ENCODE data around the gene ABCC8. TPM values are rescaled to one million over a fixed set of nuclear protein-coding genes. Genes with fewer than 3 reads are reported as not detected.

Gene ABCC8
- total RNA-seq, 1 experiment from 2014 or later, result not detected

GRCh38 chr11:17393472-17393871, 83.2 kb downstream of the ABCC8 start:
- Mint-ChIP-seq H3K4me1 (ENCODE audit: low read depth, unreplicated experiment) (no peaks in the 10 kb centered on the region), H3K4me3 (ENCODE audit: unreplicated experiment) (no peak overlapping the region), H3K36me3 (ENCODE audit: insufficient read depth, unreplicated experiment) (peaks cover 4% of the 10 kb centered on the region), H3K9me3 (ENCODE audit: unreplicated experiment) (no peaks in the 10 kb centered on the region), H3K27me3 (ENCODE audit: insufficient read depth, unreplicated experiment) (peaks cover 5% of the 10 kb centered on the region), H3K27ac (ENCODE audit: unreplicated experiment) (no peak overlapping the region)
- ChIA-PET POLR2A (interaction anchor here (0.5 to 0.6 kb wide), 2 partner anchors 9 to 42 kb away, joined by 3 to 19 read pairs; partner anchors contain the start of gene NCR3LG1), CTCF (interaction anchor here (0.7 to 1.0 kb wide), 3 partner anchors 10 to 81 kb away, joined by 3 to 8 read pairs (median 3); no protein-coding TSS in a partner anchor)
- Histone ChIP-seq H3K9me3 (no peaks in the 10 kb centered on the region), H3K27me3 (replicated peaks; ENCODE audit: control insufficient read depth, insufficient read depth, low read length) (no peaks in the 10 kb centered on the region; the same call in 1 of the 2 replicates), H3K36me3 (ENCODE audit: control insufficient read depth, insufficient read depth, low read length) (no peaks in the 10 kb centered on the region), H3K4me3 (ENCODE audit: low read depth, low read length) (no peak overlapping the region), H3K4me1 (peaks cover 3% of the 10 kb centered on the region; the same call in 1 of the 2 replicates)
- intact Hi-C loops (cut with micrococcal nuclease; ENCODE audit: unreplicated experiment), result no loop called here
- TF ChIP-seq CTCF (IDR thresholded peaks at IDR 0.05; ENCODE audit: insufficient read depth in 1 of 2, low read depth in 1 of 2, low read length in 1 of 2, severe bottlenecking in 1 of 2, unreplicated experiment in 1 of 2), result no peak
- no peak for DNase-seq
- no TSS peak for BruUV-seq (replicated peaks)

- Histone ChIP-seq H3K4me1 (peaks cover 3% of the 10 kb centered on the region; the same call in 1 of the 2 replicates), H3K4me3 (ENCODE audit: low read depth, low read length) (no peak overlapping the region), H3K27me3 (replicated peaks; ENCODE audit: control insufficient read depth, insufficient read depth, low read length) (no peaks in the 10 kb centered on the region; the same call in 1 of the 2 replicates), H3K9me3 (no peaks in the 10 kb centered on the region), H3K36me3 (ENCODE audit: control insufficient read depth, insufficient read depth, low read length) (no peaks in the 10 kb centered on the region)
- no peak for DNase-seq
- ChIA-PET CTCF (interaction anchor here (0.6 to 1.0 kb wide), 2 partner anchors 80 kb away, joined by 3 read pairs; no protein-coding TSS in a partner anchor), POLR2A (no interaction called here)
- intact Hi-C loops (cut with micrococcal nuclease; ENCODE audit: unreplicated experiment), result no loop called here
- Mint-ChIP-seq H3K36me3 (ENCODE audit: insufficient read depth, unreplicated experiment) (peaks cover 4% of the 10 kb centered on the region), H3K9me3 (ENCODE audit: unreplicated experiment) (no peaks in the 10 kb centered on the region), H3K27ac (ENCODE audit: unreplicated experiment) (no peak overlapping the region), H3K27me3 (ENCODE audit: insufficient read depth, unreplicated experiment) (peaks cover 5% of the 10 kb centered on the region), H3K4me1 (ENCODE audit: low read depth, unreplicated experiment) (no peaks in the 10 kb centered on the region), H3K4me3 (ENCODE audit: unreplicated experiment) (no peak overlapping the region)
- TF ChIP-seq CTCF (IDR thresholded peaks at IDR 0.05; ENCODE audit: insufficient read depth in 1 of 2, low read depth in 1 of 2, low read length in 1 of 2, severe bottlenecking in 1 of 2, unreplicated experiment in 1 of 2), result no peak
- BruUV-seq (replicated peaks), result no TSS peak
These were observed 83.8 kb downstream of the ABCC8 start for GRCh38 chr11:17392872-17393271.

GRCh38 chr11:17391493-17392355, 84.9 kb downstream of the ABCC8 start:
- H3K36me3 ChIP-seq (ENCODE audit: control insufficient read depth, insufficient read depth, low read length), result no peaks in the 10 kb centered on the region
- POLR2A ChIA-PET, result no interaction called here
- H3K27me3 ChIP-seq (replicated peaks; ENCODE audit: control insufficient read depth, insufficient read depth, low read length), result no peaks in the 10 kb centered on the region; the same call in 1 of the 2 replicates
- H3K4me1 Mint-ChIP-seq (ENCODE audit: low read depth, unreplicated experiment), result no peaks in the 10 kb centered on the region
- no peak for TF ChIP-seq CTCF (IDR thresholded peaks at IDR 0.05; ENCODE audit: insufficient read depth in 1 of 2, low read depth in 1 of 2, low read length in 1 of 2, severe bottlenecking in 1 of 2, unreplicated experiment in 1 of 2)
- peak overlapping the region; percentile 18 for H3K4me3 Mint-ChIP-seq (ENCODE audit: unreplicated experiment)
- H3K27ac Mint-ChIP-seq (ENCODE audit: unreplicated experiment), result no peak overlapping the region
- H3K36me3 Mint-ChIP-seq (ENCODE audit: insufficient read depth, unreplicated experiment), result peaks cover 11% of the 10 kb centered on the region
- H3K4me1 ChIP-seq, result peaks cover 3% of the 10 kb centered on the region; the same call in 1 of the 2 replicates
- H3K9me3 Mint-ChIP-seq (ENCODE audit: unreplicated experiment), result no peaks in the 10 kb centered on the region
- BruUV-seq (replicated peaks), result no TSS peak
- no peak overlapping the region for H3K4me3 ChIP-seq (ENCODE audit: low read depth, low read length)
- CTCF ChIA-PET, result interaction anchor here (0.6 to 0.7 kb wide), 3 partner anchors 81 to 153 kb away, joined by 3 read pairs; partner anchors contain the start of gene USH1C
- H3K9me3 ChIP-seq, result no peaks in the 10 kb centered on the region
- intact Hi-C loops (cut with micrococcal nuclease; ENCODE audit: unreplicated experiment), result no loop called here
- H3K27me3 Mint-ChIP-seq (ENCODE audit: insufficient read depth, unreplicated experiment), result peaks cover 5% of the 10 kb centered on the region
- DNase-seq, result no peak

Measured in Caco-2 (cell line).